Neural crest cell (in vitro differentiated cells): ENCODE measurements around the gene OR2T27. TPM values are rescaled to one million over a fixed set of nuclear protein-coding genes. Genes with fewer than 3 reads are reported as not detected.
A peak's percentile ranks its signal among the peaks of the same experiment; 100 is the strongest.

Source experiments
- DNase-seq: peaks from one replicate; pipeline ENCODE4 v3.0.0; 2021; ENCODE audit warnings: low read depth, mixed read lengths, low spot score
- H3K27ac Mint-ChIP-seq: one replicate; pipeline ENCODE4 v1.8.0; 2021; ENCODE audit warnings: mild to moderate bottlenecking, mixed read lengths; ENCODE audit not compliant: unreplicated experiment
- H3K27me3 Mint-ChIP-seq: 2 replicates; pipeline ENCODE4 v1.8.0; 2021; ENCODE audit warnings: low read depth, mild to moderate bottlenecking, mixed read lengths
- H3K36me3 Mint-ChIP-seq: 2 replicates; pipeline ENCODE4 v1.8.0; 2021; ENCODE audit warnings: low read depth, mild to moderate bottlenecking, mixed read lengths
- H3K4me1 Mint-ChIP-seq: 2 replicates; pipeline ENCODE4 v1.8.0; 2021; ENCODE audit warnings: mixed read lengths
- H3K4me3 Mint-ChIP-seq: one replicate; pipeline ENCODE4 v1.8.0; 2021; ENCODE audit warnings: mild to moderate bottlenecking, mixed read lengths
- H3K9me3 Mint-ChIP-seq: 2 replicates; pipeline ENCODE4 v1.8.0; 2021; ENCODE audit warnings: mixed read lengths
- CTCF ChIP-seq: fragments of 200-600 bp; sonication (generic); conservative IDR thresholded peaks from 2 replicates; pipeline ENCODE4 v1.5.0; 2021; ENCODE audit warnings: antibody characterized with exemption, mild to moderate bottlenecking
- total RNA-seq: library from RNA; stranded (reverse); gene quantifications from 2 replicates; pipeline ENCODE4 v1.2.1, GENCODE V29; 2021

The OR2T27 gene
- total RNA-seq, 1 donor from 2014 or later = not detected

- H3K27ac Mint-ChIP-seq = no peak overlapping the region
- no peak for TF ChIP-seq CTCF
- no peaks in the 10 kb centered on the region for H3K4me1 Mint-ChIP-seq
- no peak for DNase-seq
- H3K9me3 Mint-ChIP-seq = peaks cover 12% of the 10 kb centered on the region
- no peaks in the 10 kb centered on the region for H3K27me3 Mint-ChIP-seq
- H3K36me3 Mint-ChIP-seq = peaks cover 4% of the 10 kb centered on the region
- H3K4me3 Mint-ChIP-seq = no peak overlapping the region
These were observed 30.2 kb downstream of the OR2T27 start for GRCh38 chr1:248625166-248625565.

- Mint-ChIP-seq H3K4me1 (no peaks in the 10 kb centered on the region), H3K4me3 (no peak overlapping the region), H3K27ac (no peak overlapping the region), H3K36me3 (no peaks in the 10 kb centered on the region), H3K9me3 (peaks cover 22% of the 10 kb centered on the region), H3K27me3 (no peaks in the 10 kb centered on the region)
- DNase-seq = no peak
- peak; percentile 52 for TF ChIP-seq CTCF
These were observed 32.7 kb downstream of the OR2T27 start for GRCh38 chr1:248622570-248623001.

- TF ChIP-seq CTCF = no peak
- no peak for DNase-seq
- Mint-ChIP-seq H3K36me3 (no peaks in the 10 kb centered on the region), H3K27me3 (no peaks in the 10 kb centered on the region), H3K4me1 (no peaks in the 10 kb centered on the region), H3K4me3 (no peak overlapping the region), H3K27ac (no peak overlapping the region), H3K9me3 (peaks cover 22% of the 10 kb centered on the region)
These were observed 33.6 kb downstream of the OR2T27 start for GRCh38 chr1:248621770-248622169.

GRCh38 chr1:248618878-248619277 lies 36.5 kb downstream of the OR2T27 start:
- Mint-ChIP-seq H3K27ac (no peak overlapping the region), H3K4me1 (no peaks in the 10 kb centered on the region), H3K27me3 (no peaks in the 10 kb centered on the region), H3K9me3 (peaks cover 38% of the 10 kb centered on the region), H3K36me3 (no peaks in the 10 kb centered on the region), H3K4me3 (no peak overlapping the region)
- DNase-seq = no peak
- TF ChIP-seq CTCF = peak; percentile 42

GRCh38 chr1:248618119-248618518 lies 37.2 kb downstream of the OR2T27 start:
- H3K27ac Mint-ChIP-seq = no peak overlapping the region
- H3K27me3 Mint-ChIP-seq = no peaks in the 10 kb centered on the region
- H3K4me1 Mint-ChIP-seq = no peaks in the 10 kb centered on the region
- DNase-seq = no peak
- no peak overlapping the region for H3K4me3 Mint-ChIP-seq
- H3K36me3 Mint-ChIP-seq = no peaks in the 10 kb centered on the region
- peaks cover 38% of the 10 kb centered on the region for H3K9me3 Mint-ChIP-seq
- TF ChIP-seq CTCF = no peak

GRCh38 chr1:248613742-248614141 lies 41.6 kb downstream of the OR2T27 start:
- Mint-ChIP-seq H3K4me3 (no peak overlapping the region), H3K36me3 (peaks cover 8% of the 10 kb centered on the region), H3K9me3 (peaks cover 29% of the 10 kb centered on the region), H3K27me3 (no peaks in the 10 kb centered on the region), H3K27ac (no peak overlapping the region), H3K4me1 (no peaks in the 10 kb centered on the region)
- TF ChIP-seq CTCF = no peak
- DNase-seq = no peak
